Kidney tubule cell (primary cell): ENCODE measurements around the gene FBXL16.
"Not testable (repeated sequence)": the region's sequence is repeated elsewhere in the genome, so short reads cannot be mapped to it uniquely, and the experiment has no call there.

Source experiments
- DNase-seq: peaks from one replicate; pipeline ENCODE4 v3.0.0-alpha.2; 2018; ENCODE audit warnings: low spot score

The FBXL16 gene

DNA sequence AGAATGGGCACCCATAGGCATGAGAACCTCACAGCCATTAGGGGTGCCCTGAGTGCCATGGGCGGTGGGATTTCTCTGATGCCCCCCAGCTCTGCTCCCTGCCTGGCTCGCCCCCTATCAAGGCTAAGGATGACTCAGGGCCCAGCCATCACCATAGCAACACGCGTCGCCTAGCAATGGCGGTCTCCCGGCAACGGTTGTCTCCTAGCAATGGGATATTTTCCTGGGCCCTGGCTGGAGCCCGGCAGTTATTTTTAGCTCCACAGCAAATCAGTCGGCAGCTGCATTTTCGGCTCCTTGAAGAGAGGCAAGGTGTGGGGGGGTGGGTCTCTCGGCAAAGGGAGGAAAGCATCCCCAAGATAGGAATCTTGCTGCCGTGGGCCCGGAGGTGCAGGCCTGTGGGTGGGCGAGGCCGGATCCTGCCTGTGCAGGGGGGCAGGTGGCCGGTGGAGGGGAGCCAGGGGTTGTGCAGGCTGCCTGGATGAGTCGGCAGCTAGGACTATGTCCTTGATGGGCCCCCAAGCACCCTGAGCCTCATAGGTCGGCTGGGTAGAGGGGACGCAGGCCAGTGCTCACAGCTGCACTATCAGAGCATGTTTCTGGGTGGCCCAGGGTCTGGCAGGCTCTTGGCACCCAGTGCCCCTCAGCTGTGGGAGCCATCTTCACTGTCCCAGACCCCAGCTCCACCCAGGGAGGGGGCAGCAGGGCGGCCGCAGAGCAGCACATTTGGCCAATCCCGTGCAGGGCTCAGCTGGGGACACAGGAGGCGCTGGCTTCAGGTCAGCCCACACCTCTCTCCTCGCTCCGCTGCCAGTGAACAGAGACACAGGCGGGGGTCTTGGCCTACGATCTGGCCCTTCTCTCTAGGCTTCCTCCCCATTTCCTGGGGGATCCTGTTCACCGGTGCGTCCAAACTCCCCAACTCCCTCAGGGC is 4.2 kb upstream of the FBXL16 start:
- DNase-seq, result peak; percentile 86

DNA sequence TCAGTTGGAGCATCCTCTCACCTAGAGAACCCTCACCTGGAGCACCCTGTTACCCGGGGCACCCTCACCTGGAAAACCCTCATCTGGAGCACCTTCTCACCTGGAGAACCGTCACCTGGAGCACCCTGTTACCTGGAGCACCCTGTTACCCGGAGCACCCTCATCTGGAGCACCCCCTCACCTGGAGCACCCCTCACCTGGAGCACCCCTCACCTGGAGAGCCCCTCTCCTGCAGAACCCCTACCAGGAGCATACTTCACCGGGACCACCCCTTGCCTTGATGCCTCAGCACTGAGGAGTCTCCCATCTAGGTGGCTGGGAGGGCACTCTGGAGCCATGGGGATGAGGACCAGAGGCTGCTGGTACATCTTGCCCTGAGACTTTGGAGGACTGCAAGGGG is 3.4 kb upstream of the FBXL16 start:
- no peak for DNase-seq

GRCh38 chr16:708019-708418 is 2.4 kb upstream of the FBXL16 start:
- no peak for DNase-seq

- no peak for DNase-seq
Measured at GRCh38 chr16:707062-707538, 1.5 kb upstream of the FBXL16 start.

DNA sequence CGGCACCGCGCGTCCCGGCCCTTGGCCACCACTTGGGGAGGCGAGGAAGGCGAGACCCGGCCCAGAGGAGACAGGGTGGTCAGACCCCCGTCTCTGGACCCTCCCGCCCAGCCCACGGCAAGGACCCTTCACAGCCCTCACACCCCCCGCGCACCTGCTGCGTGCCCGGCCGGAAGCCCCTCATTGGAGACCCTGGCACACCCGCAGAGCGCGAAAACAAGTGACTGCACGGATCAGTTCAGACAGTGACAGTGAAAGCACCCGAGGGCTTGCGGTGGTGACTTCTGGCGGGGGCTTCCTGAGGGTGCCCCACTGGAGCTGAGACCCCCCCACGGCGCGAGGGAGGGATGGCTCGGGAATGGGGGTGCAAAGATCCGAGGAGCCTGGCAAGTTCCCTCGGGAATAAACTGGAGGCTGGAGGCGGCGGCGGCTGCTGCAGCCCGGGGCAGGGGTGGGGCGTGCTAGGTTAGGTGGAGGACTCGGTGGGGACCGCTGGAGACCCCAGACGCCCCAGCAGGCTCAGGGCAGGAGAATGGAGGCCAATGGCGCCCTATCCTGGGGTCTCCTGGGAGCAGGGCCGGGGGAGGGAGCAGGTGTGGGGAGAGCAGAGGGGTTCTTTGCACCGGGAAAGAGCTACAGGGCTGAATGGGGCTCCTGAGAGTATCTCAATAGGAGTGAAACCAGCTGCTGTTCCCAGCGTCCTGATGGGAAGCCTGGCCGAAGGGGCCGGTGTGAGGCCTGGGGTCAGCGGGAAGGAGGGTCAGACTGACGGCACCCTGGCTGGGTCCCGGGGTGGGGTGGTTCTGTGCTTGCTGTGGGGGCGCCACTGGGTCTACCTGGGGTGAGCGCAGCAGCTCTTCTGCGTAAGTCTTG is 824 bp upstream of the FBXL16 start:
- no peak for DNase-seq

DNA sequence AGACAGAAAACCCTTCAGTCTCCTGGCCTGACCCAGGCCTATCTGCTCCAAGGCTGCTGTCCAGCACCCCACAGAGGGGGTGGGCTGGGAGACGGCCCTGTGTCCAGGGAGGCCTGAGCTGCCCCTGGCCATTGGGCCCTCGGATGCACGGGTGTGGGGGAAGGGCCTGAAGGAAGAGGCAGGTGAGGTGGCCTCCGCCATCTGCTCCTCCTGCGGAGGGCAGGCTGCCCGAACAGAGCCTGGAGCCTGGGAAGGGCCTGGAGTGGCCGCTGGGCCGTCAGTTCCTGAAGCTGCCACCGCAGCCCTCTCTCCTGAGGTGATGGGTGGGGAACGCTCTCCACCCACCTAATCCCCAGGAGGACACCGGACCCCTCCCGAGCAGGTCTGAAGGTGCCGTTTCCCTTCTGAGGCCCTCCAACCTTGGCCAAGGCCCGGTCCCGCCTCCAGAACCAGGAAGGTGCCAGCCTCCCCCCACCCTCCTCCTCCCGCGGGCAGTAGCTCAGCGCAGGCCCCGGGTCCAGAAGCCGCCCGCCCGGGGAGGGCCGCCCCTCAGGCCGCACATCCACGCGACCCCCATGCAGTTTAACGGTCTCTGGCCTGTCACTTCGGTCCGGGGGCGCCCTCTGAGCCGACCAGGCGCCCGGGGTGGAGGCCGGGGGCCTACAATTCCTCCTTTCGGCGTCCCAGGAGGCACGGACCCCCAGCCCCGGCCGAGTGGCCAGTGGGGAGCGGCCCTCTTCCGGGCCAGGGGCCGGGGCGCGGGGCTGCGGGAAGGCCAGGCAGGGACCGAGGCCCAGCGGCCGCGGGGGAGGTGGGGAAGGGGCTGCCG is 835 bp downstream of the FBXL16 start:
- DNase-seq, result no peak

GRCh38 chr16:704047-704446 is 1.6 kb downstream of the FBXL16 start:
- DNase-seq, result no peak

GRCh38 chr16:703406-703805 is 2.2 kb downstream of the FBXL16 start:
- no peak for DNase-seq

DNA sequence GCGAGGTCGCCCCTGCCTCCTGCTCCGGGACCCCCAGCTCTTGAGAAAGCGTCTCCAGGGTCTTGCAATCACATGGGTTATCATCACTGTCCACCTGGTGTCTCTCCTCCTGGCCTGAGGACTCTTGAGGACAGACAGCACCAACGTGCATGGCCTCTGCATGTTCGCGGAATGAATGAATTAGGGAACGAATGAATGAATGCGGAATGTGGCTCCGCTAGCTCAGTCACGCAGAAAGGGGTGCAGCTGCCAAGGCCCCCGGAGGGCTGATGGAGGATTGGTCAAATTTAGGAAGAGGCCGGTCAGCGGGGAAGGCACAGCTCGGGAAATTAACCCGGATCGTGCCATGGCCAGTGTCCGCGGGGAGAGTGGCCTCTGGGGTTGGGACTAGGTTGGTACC is 3.3 kb downstream of the FBXL16 start:
- no peak for DNase-seq

DNA sequence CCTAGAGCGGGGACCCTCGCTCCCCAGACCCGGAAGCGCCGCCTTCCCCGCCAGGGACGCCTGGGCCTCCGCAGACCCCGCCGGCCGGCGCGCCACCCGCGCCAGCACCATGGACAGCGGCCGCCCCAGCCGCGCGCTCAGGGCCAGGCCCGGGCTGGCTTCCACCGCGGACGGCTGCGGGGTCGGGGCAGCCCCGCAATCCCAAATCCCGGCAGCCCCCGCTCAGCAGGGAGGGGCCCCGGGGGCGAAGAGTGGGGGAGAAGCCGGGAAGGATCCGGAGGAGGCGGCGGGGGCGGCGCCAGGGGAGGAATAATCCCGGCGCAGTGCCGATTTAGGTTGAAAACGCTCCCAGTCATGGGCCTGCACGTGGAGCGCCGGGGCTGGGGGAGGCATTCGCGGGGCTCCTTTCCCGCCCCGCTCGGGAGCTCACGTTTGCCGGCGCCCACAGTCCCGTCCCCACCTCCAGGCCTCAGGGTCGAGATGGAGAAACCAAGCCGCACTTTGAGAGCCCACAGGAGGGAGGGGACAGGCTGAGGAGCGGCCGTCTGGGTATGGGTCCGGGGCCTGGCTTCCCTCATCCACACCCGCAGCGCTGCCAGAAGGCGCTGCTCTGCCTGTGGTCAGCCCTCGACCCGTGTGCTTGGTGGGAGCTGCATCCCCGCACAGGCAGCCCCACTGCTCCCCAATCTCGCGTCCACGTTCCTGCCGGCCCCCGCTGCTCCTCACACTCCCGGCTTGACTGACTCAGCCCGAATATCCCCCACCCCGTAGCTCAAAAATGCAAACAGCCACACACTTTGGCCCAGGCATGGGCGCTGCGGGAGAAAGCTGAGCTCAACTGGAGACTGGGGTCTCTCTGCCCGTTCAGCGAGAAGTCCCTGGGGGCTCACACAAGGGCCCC is 4.7 kb downstream of the FBXL16 start:
- no peak for DNase-seq

DNA sequence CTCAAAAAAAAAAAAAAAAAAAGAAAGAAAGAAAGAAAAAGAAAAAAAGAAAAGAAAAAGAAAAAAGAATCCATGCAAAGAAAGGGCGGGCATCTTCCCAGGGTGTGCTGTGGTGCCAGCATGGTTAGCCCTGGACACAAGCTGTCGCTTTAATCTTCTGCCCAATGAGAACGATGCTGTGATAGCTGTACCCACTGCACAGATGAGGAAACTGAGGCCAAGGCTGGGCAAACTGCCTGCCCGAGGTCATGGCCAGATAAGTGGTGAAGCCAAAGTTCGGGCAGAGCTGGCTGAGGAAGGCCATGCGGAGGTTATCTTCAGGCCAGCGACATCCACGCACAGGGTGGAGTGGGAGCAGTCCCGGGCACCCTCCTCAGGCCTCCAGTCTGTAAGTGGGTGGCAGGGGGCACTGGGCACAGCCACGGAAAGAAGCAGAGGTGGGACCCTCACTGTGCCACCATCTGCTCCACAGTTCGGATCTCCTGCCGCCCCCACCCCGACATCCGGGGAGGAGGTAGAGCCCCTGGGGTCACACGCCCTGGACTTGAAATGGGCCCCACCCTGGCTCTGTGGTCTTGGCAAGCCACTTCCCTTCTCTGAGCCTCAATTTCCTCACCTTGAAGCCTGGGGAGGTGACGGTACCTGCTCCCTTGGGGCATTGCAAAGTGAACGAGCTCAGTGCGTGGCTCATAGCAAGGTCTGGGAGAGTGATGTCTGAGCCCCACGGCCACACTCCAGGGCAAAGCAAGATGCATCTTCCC is 6.5 kb downstream of the FBXL16 start:
- DNase-seq, result no peak

GRCh38 chr16:695355-696089 is 10.1 kb downstream of the FBXL16 start:
- DNase-seq, result peak; percentile 88

DNA sequence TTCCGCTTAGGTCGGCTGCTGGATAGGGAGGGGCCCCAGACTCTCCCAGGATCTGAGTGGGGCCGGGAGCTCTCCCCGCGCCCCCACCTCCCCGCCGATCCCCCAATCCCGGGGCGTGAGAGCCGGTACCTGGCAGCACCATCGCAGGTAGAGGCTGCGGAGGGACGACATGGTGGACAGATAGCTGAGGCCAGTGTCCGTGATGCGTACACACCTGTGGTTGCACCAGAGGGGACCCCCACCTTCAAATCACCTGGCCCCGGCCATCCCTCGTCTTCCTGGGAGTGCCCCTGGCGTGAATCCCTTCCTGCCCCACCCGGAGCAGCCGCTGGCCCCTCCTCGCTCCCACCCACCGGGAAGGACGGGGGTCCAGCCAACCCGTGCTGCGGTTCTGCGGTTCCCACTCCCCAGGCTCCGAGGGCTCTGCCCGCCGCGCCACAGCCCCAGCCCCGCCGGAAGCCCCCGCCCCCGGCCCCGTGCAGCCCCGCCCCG is 10.7 kb downstream of the FBXL16 start:
- DNase-seq, result no peak

DNA sequence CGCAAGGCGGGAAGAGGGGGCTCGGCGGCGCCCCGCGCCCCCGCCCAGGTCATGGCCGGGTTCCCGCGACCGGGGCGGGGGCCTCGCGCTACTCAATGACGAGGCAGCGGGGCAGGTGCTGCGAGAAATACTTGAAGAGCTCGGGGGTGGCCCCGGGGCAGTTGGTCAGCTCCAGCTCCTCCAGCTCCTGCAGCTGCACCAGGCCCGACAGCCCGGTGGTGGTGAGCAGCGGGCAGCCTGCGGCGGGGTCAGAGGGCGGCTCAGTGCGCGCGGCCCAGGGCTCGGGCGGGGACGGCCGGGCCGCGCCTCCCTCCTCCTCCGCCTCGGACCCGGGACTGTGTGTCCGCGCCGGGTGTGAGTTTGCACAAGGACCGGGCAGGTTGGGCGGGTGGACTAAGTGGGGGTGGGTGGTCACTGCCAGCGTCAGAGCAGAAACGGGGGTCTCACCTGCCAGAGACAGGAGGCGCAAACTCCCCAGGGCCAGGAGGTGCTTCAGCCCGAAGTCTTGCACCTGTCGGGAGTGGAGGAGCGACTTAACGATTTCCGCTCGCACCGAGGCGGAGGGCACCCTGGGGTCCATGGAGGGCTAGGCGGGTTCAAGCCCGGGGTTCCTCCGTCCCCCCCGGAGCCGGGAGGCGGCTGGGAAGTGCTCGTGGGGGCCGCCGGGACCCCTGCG is 11.3 kb downstream of the FBXL16 start:
- no peak for DNase-seq

- DNase-seq, result no peak
Measured at GRCh38 chr16:693766-694165, 11.8 kb downstream of the FBXL16 start.

GRCh38 chr16:693364-693763 is 12.2 kb downstream of the FBXL16 start:
- DNase-seq, result no peak

DNA sequence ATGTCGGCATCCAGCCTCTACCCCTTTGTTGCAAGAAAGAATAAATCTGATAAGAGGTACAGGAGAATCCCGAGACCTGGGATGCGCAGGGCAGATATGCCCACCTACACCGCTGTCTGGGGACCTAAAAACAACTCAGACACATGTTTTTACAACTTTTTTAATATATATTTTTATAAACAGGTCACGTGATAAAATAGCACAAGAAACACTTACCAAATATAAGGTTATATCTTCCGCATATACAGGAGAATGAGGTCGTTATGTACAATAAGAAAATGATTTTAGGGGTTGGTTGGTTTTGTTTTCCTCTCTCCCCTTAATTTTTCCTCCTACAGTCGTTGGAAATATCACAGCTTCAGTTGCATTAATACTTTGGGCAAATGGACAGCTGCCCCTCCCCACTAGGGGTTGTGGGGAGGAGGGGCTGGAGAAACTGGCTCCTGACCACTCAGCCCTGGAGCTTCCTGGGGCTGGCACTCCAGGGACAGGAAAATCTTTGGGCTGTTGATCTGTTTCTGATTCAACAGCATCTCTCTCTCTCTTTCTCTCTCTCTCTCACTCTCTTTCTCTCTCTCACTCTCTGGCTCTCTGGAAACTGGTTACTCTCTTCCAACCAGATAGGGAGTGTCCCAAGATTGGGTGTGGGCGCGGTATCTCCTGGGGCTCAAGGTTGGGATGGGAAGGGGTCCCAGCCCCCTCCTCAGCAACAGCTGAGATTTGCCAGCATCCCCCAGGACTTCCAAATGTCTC is 13.1 kb downstream of the FBXL16 start:
- no peak for DNase-seq

DNA sequence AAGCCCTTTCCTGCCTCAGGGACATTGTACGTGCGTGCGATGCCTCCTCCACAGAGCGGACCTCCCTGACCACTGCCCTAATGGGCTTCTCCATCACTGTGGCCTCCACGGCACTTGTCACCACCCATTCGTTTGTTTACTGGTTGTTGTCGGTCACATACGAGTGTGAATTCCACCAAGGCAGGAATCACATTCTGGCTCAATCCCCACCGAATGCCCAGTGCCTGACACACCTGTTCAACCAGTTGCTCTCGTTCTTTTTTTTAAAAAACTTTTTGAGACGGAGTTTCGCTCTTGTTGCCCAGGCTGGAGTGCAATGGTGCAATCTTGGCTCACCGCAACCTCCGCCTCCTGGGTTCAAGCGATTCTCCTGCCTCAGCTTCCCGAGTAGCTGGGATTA is 14.4 kb downstream of the FBXL16 start:
- not testable (repeated sequence) for DNase-seq
